CD14-positive monocyte (primary cell): ENCODE results near the gene PSMB8. TPM values are rescaled to one million over a fixed set of nuclear protein-coding genes. Genes with fewer than 3 reads are reported as not detected.

ENCODE experiments used
- DNase-seq, 3 donors: peaks; one replicate each; pipeline ENCODE4 v3.0.0-alpha.2; 2011 to 2022
- H2AFZ ChIP-seq: 2 replicates; pipeline ENCODE4 v1.6.0; 2012; ENCODE audit warnings: mild to moderate bottlenecking, low read depth, low read length, inconsistent platforms; ENCODE audit not compliant: insufficient read depth, poor library complexity, severe bottlenecking
- H3K27ac ChIP-seq, 2 donors: 1 replicate in 1 of 2; 2 replicates in 1 of 2; pipeline ENCODE4 v1.5.1; 2012 to 2013; ENCODE audit warnings: low read length in 2 of 2, control low read depth in 1 of 2, inconsistent platforms in 1 of 2, low read depth in 1 of 2, mild to moderate bottlenecking in 1 of 2
- H3K27me3 ChIP-seq, 2 donors: one replicate each; pipeline versions ENCODE4 v1.6.0 to v1.6.1; 2011 to 2013; ENCODE audit warnings: low read length in 2 of 2; ENCODE audit not compliant: control insufficient read depth in 2 of 2, insufficient read depth in 2 of 2
- H3K36me3 ChIP-seq, 2 donors: replicated peaks in 1 of 2; 1 replicate in 1 of 2; 2 replicates in 1 of 2; pipeline versions ENCODE4 v1.5.1 to v1.6.1; 2012 to 2013; ENCODE audit warnings: low read length in 2 of 2, control low read depth in 1 of 2, inconsistent platforms in 1 of 2, mild to moderate bottlenecking in 1 of 2; ENCODE audit not compliant: insufficient read depth in 2 of 2, control insufficient read depth in 1 of 2
- H3K4me1 ChIP-seq, 2 donors: 1 replicate in 1 of 2; 2 replicates in 1 of 2; pipeline versions ENCODE4 v1.5.1 to v1.6.1; 2012 to 2013; ENCODE audit warnings: low read length in 2 of 2, control low read depth in 1 of 2, inconsistent platforms in 1 of 2, mild to moderate bottlenecking in 1 of 2, moderate library complexity in 1 of 2; ENCODE audit not compliant: insufficient read depth in 2 of 2, control insufficient read depth in 1 of 2
- H3K4me2 ChIP-seq: replicated peaks from 2 replicates; pipeline ENCODE3; 2012; ENCODE audit warnings: low read length, moderate library complexity, mild to moderate bottlenecking; ENCODE audit not compliant: poor library complexity, severe bottlenecking; ENCODE audit errors: extremely low read depth
- H3K4me3 ChIP-seq, 3 experiments: fragments of 200-600 bp in 1 of 3; sonication (generic) in 1 of 3; replicated peaks in 1 of 3; 1 replicate in 2 of 3; 2 replicates in 1 of 3; pipeline ENCODE4 v1.5.1; 2011 to 2013; ENCODE audit warnings: low read length in 3 of 3, mild to moderate bottlenecking in 3 of 3, control low read depth in 2 of 3, low read depth in 2 of 3, inconsistent platforms in 1 of 3, moderate library complexity in 1 of 3
- H3K79me2 ChIP-seq: 2 replicates; pipeline ENCODE4 v1.6.0; 2012; ENCODE audit warnings: mild to moderate bottlenecking, control low read depth, inconsistent platforms, low read length, moderate library complexity; ENCODE audit not compliant: insufficient read depth
- H3K9ac ChIP-seq: 2 replicates; pipeline ENCODE4 v1.6.0; 2017; ENCODE audit warnings: low read length, mild to moderate bottlenecking; ENCODE audit not compliant: insufficient read depth, poor library complexity, severe bottlenecking
- H3K9me3 ChIP-seq, 2 donors: replicated peaks in 1 of 2; 1 replicate in 1 of 2; 2 replicates in 1 of 2; pipeline versions ENCODE4 v1.5.1 to v1.6.1; 2012 to 2013; ENCODE audit warnings: low read length in 2 of 2, control low read depth in 1 of 2; ENCODE audit not compliant: control insufficient read depth in 1 of 2, insufficient read depth in 1 of 2
- H4K20me1 ChIP-seq: 2 replicates; pipeline ENCODE4 v1.6.0; 2012; ENCODE audit warnings: mild to moderate bottlenecking, low read length, control low read depth, moderate library complexity; ENCODE audit not compliant: insufficient read depth
- H3K27ac Mint-ChIP-seq, 7 donors: one replicate each; pipeline ENCODE4 v1.8.0; 2020; ENCODE audit warnings: mild to moderate bottlenecking in 7 of 7, mixed read lengths in 7 of 7, moderate library complexity in 6 of 7, inconsistent platforms in 2 of 7
- H3K27me3 Mint-ChIP-seq, 3 donors: one replicate each; pipeline ENCODE4 v1.8.0; 2021 to 2022; ENCODE audit warnings: low read depth in 3 of 3, mild to moderate bottlenecking in 3 of 3, mixed read lengths in 3 of 3, moderate library complexity in 3 of 3, inconsistent platforms in 1 of 3
- H3K36me3 Mint-ChIP-seq, 2 donors: one replicate each; pipeline ENCODE4 v1.8.0; 2020; ENCODE audit warnings: mixed read lengths in 2 of 2, inconsistent platforms in 1 of 2, mild to moderate bottlenecking in 1 of 2
- H3K4me1 Mint-ChIP-seq: one replicate; pipeline ENCODE4 v1.8.0; 2020; ENCODE audit warnings: mild to moderate bottlenecking, mixed read lengths
- H3K4me3 Mint-ChIP-seq, 2 donors: one replicate each; pipeline ENCODE4 v1.8.0; 2020; ENCODE audit warnings: mild to moderate bottlenecking in 2 of 2, mixed read lengths in 2 of 2, moderate library complexity in 1 of 2
- H3K9me3 Mint-ChIP-seq, 7 donors: one replicate each; pipeline ENCODE4 v1.8.0; 2020 to 2022; ENCODE audit warnings: mixed read lengths in 7 of 7, mild to moderate bottlenecking in 6 of 7, moderate library complexity in 6 of 7, inconsistent platforms in 2 of 7
- CTCF ChIP-seq: fragments of 200-600 bp; IDR thresholded peaks from one replicate; pipeline ENCODE4 v1.8.0; 2022; ENCODE audit warnings: antibody characterized with exemption, mild to moderate bottlenecking
- WGBS: methylation state at CpG from one replicate; pipeline ENCODE4 v1.1.5; 2013; ENCODE audit warnings: missing lambda C conversion rate; ENCODE audit not compliant: insufficient coverage; 5-methylcytosine and 5-hydroxymethylcytosine counted together
- intact Hi-C, 2 donors: fragments of 100-400 bp; cut with micrococcal nuclease; formaldehyde crosslinking; loops; one replicate each; pipeline versions ENCODE4 v1.15.0 to v1.15.1; 2023
- polyA plus RNA-seq, 3 donors: library from polyadenylated mRNA; depleted of rRNA in 1 of 3; unstranded in 2 of 3; stranded (reverse) in 1 of 3; fragments of 300-500 nt in 2 of 3; fragments of >200 nt in 1 of 3; fragmentation: Illumina TruSeq in 2 of 3; gene quantifications; 1 replicate in 2 of 3; 2 replicates in 1 of 3; pipeline ENCODE4 v1.2.3, GENCODE V29; 2012 to 2021

Gene PSMB8
- polyA plus RNA-seq, 3 donors: 164 to 534 (median 487) TPM

- H3K4me1 ChIP-seq: peaks cover 4 to 12% of the 10 kb centered on the region in 2 donors
- no peaks in the 10 kb centered on the region for H3K9me3 Mint-ChIP-seq
- no peak for TF ChIP-seq CTCF
- H3K4me3 ChIP-seq: no peak overlapping the region
- no CpG with 5 or more reads among the region's 1 CpG for WGBS
- H3K27ac Mint-ChIP-seq: no peak overlapping the region
- H3K36me3 Mint-ChIP-seq: no peaks in the 10 kb centered on the region
- H3K27me3 ChIP-seq: no peaks in the 10 kb centered on the region
- H4K20me1 ChIP-seq: no peaks in the 10 kb centered on the region
- intact Hi-C loops: loop anchor here in 1 of 2 donors (5.0 kb wide), 1 partner anchor 43 kb away; no protein-coding TSS in a partner anchor
- peaks cover 14% of the 10 kb centered on the region for H3K4me1 Mint-ChIP-seq
- H3K4me2 ChIP-seq: no peak overlapping the region
- H3K4me3 Mint-ChIP-seq: no peak overlapping the region
- no peak overlapping the region for H3K27ac ChIP-seq
- DNase-seq: no peak
- peaks cover under 1% of the 10 kb centered on the region for H3K79me2 ChIP-seq
- no peaks in the 10 kb centered on the region for H3K36me3 ChIP-seq
- H3K9me3 ChIP-seq: no peaks in the 10 kb centered on the region
- peaks cover 0 to 2% (median 0%) of the 10 kb centered on the region in 3 donors for H3K27me3 Mint-ChIP-seq
- H2AFZ ChIP-seq: no peak overlapping the region
- H3K9ac ChIP-seq: no peak overlapping the region
Observed at GRCh38 chr6:32889533-32889932, 45.7 kb upstream of the PSMB8 start.

GRCh38 chr6:32888576-32888975, 44.7 kb upstream of the PSMB8 start:
- H3K27ac Mint-ChIP-seq: no peak overlapping the region
- no peak overlapping the region for H2AFZ ChIP-seq
- no peaks in the 10 kb centered on the region for H3K36me3 Mint-ChIP-seq
- H3K9ac ChIP-seq: no peak overlapping the region
- no peaks in the 10 kb centered on the region for H3K79me2 ChIP-seq
- peaks cover 18% of the 10 kb centered on the region for H3K4me1 Mint-ChIP-seq
- intact Hi-C loops: loop anchor here in 1 of 2 donors (5.0 kb wide), 1 partner anchor 44 kb away; no protein-coding TSS in a partner anchor
- no peaks in the 10 kb centered on the region for H3K27me3 ChIP-seq
- H3K27ac ChIP-seq: no peak overlapping the region
- no peaks in the 10 kb centered on the region for H4K20me1 ChIP-seq
- no peak overlapping the region for H3K4me3 Mint-ChIP-seq
- no peak overlapping the region for H3K4me2 ChIP-seq
- peaks cover under 1 to 8% of the 10 kb centered on the region in 2 donors for H3K4me1 ChIP-seq
- no CpG with 5 or more reads among the region's 2 CpGs for WGBS
- H3K9me3 Mint-ChIP-seq: no peaks in the 10 kb centered on the region
- no peak for DNase-seq
- H3K4me3 ChIP-seq: no peak overlapping the region
- peaks cover 0 to 2% (median 0%) of the 10 kb centered on the region in 3 donors for H3K27me3 Mint-ChIP-seq
- no peak for TF ChIP-seq CTCF
- H3K36me3 ChIP-seq: no peaks in the 10 kb centered on the region
- no peaks in the 10 kb centered on the region for H3K9me3 ChIP-seq
